GM19372 (cell line): ENCODE results near the gene ADGRB3.
"Not testable (repeated sequence)": the region's sequence is repeated elsewhere in the genome, so short reads cannot be mapped to it uniquely, and the experiment has no call there.

Experiments used
- ATAC-seq: cut with Tn5 transposase; IDR thresholded peaks from one replicate; pipeline ENCODE4 v1.9.1; 2021; ENCODE audit warnings: mild to moderate bottlenecking, low read depth, moderate library complexity; ENCODE audit not compliant: unreplicated experiment

ADGRB3 gene

DNA sequence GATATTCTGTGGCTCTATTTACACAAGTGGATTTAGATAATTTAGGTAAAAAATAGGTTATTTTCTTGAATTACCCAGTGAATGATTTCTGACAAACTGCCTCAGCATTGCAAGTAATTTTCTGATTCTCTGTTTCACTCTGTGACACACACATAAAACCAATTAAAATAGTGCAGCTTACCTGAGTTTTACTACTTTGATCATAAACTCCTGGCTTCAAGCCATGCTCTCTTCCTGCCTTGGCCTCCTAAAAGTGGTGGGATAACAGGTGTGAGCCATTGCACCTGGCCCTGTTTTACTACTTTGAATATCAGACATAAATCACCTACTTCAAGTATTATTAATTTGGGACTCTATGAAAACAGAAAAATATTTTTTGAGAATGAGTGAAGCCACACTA lies 462.9 kb downstream of the ADGRB3 start:
- ATAC-seq: no peak

DNA sequence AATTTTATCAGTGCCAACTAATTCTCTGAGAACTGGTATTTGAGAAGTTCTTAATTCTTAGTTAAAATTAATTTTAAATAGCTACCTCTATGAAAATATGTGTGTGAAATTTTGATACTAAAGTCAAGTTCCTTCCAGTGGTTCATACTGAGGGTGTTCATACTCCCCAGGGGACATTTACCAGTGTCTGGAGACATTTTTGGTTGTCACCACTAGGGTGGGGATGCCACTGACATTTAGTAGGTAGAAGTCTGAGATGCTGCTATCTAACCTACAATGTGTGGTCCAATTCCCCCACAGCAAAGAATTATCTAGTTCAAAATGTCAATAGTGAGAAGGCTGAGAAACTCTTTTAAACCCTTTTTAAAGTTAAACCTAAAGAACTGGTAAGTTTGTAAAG lies 463.8 kb downstream of the ADGRB3 start:
- ATAC-seq: no peak

DNA sequence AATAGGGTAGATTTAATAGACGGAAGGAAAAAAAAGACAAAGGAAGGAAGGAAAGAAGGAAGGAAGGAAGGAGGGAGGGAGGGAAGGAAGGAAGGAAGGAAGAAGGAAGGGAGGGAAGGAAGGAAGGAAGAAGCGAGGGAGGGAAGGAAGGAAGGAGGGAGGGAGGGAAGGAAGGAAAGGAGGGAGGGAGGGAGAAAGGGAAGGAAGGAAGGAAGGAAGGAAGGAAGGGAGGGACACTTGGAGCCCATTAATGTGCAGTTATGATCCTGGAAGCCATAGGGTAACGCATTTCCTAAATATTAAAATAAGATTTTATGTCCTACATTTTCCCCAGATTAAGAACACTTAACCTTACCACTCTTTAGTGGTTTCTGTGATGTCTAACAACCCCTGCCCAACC lies 465.7 kb downstream of the ADGRB3 start:
- no peak for ATAC-seq

DNA sequence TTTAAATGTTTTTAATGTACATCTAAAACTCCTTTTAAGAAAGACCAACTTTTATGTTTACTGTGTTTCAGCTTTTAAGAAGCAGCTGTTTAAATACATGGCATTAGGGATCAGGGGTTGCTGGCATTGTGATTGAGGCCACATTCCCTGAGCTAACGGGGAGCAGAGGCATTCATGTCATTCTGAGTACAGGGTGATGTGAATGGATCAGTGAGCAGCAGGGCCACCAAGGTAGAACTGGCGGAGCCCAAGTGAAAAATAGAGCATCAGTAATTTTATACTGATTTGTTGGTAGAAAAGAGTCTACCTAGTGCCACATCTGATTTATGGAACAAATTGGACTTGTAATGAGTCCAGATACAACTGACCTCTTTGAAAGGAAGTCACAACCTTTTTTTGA lies 467.3 kb downstream of the ADGRB3 start:
- ATAC-seq: no peak

DNA sequence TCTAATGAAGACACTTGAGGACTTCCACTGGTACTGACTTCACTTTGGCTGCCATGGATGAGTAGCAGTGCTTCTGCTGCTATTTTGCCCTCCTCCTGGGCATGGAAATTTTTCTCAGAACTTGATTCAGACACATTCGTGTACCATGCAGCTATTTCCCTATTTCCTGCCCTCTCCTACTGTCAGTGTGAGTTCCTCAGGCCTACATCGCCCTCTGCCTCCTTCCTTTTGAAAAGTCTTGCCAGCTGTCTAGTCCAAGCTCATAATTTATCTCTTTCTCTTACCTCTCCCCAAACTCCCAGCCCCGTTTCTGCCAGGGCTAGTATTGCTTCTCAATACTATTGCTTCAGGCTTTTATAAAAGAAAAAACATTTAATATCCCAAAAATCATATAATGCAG lies 470.2 kb downstream of the ADGRB3 start:
- ATAC-seq: no peak

DNA sequence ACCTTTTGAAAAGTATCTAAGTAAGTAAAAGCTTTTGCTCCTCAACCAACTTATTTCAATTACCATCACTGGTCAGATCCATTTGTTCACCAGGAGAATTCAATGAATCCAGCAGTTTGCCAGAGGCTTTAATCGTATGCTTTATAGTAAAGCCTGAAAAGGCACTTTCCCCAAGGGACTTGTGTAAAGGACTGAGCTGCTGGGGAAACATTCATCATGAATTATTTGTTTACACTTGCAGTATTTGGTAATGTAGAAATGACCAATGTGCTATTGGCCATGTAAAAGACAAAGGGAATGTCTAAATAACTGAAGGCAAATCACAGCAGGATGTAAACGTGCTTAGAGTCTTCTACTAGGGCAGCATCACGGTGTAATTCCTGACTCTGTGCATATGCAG lies 471.4 kb downstream of the ADGRB3 start:
- no peak for ATAC-seq

DNA sequence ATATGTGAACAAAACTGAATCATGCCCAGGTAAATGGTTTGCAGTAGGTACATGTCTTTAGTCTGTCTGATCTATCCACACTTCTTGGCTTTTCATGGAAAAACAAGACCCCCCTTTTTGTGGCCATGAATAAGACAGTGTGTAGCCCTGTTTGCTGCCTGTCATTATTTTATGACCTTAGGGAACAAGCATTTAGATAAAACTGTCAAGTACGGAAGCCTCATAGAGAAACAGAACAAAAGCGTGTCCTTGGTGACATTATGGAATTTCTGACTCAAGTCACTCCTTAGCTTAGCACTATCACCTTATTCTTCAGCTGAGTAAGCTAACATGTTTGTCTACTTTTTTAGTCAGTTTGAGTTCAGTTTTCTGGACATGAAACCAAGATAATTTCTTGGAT lies 476.2 kb downstream of the ADGRB3 start:
- no peak for ATAC-seq

DNA sequence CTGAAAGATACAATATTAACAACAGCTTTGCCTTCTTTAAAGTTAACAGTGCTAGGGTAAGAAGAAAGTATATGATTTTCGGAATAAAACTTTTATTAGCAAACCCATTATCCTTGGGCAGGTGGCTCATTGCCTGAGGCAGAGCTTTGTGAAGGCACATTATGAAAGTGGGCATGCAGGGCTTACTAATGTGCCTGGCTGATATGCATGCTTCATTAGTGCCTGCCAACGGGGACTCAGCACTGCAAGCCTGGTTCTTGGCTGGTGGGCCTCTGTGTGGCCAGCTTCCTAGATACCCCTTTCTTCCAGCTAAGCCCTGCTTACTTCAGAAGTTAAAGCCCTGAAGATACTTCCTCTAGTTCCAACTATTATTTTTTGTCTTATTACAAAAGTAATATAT lies 481.6 kb downstream of the ADGRB3 start:
- ATAC-seq: no peak

DNA sequence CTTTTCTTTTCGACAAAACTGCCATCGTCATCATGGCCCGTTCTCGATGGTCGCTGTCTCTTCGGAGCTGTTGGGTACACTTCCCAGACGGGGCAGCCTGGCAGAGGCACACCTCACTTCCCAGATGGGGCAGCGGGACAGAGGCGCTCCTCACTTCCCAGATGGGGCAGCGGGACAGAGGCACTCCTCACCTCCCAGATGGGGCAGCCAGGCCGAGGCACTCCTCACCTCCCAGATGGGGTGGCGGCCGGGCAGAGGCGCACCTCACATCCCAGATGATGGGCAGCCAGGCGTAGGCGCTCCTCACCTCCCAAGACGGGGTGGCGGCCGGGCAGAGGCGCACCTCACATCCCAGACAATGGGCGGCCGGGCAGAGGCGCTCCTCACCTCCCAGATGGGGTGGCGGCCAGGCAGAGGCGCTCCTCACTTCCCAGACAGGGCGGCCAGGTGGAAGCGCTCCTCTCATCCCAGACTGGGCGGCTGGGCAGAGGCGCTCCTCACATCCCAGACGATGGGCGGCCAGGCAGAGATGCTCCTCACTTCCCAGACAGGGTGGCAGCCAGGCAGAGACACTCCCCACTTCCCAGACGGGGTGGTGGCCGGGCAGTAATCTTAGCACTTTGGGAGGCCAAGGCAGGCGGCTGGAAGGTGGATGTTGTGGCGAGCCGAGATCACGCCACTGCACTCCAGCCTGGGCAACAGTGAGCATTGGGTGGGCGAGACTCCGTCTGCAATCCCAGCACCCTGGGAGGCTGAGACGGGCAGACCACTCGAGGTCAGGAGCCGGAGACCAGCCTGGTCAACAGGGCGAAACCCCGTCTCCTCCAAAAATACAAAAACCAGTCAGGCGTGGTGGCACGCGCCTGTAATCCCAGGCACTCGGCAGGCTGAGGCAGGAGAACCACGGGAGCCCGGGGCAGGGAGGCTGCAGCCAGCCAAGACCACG lies 486.7 kb downstream of the ADGRB3 start:
- ATAC-seq: not testable (repeated sequence)

DNA sequence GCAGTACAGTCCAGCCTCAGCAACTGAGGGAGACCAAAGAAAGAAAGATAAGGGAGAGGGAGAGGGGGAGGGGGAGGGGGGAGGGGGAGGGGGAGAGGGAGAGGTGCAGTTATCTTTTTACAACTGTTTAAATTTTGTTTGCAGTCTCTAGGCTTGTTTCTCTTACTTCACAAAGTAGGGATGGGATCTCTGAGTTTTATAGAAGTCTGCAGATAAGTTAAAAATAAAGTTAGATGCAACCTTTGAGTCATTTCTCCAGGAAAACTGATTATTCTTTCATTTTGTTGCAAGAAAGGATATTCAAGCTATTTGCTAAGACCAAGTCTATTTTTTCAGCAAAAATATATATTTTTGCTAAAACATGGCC lies 487.3 kb downstream of the ADGRB3 start:
- no peak for ATAC-seq

DNA sequence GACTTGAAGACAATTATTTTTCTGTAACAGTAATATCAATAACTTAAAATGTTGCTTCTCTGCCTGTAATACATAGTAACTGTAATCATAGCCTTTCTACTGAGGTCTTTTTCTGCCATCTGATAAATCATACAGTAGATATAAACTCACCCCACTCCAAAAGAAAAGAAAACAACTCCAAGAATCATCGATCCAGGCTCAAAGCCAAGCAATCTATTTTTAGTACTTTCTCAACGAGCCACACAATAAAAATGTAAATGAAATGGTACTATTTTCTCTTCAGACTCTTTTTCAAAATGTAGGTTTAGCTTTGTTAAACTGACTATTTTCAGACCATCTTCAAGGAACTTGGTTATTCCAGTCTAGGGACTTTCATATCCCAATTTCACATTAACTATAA lies 493.3 kb downstream of the ADGRB3 start:
- ATAC-seq: no peak

DNA sequence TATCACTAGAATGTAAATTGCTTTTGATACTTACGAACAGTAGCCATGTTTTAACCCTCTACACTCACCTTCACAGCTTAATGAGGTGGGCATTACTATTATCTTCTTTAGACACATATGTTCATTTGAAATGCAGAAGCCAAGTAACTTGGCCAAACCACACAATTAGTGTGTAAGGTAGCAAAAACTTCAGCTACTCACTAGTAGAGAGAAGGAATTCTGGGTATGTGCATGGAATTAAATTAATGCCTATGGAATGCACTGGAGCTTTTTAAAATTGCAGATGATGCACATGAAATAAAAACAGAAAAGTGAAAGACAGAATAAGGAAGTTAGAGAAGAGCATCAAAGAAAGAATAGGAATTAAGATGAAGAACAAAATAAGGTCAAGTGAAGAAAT lies 494.0 kb downstream of the ADGRB3 start:
- ATAC-seq: no peak

DNA sequence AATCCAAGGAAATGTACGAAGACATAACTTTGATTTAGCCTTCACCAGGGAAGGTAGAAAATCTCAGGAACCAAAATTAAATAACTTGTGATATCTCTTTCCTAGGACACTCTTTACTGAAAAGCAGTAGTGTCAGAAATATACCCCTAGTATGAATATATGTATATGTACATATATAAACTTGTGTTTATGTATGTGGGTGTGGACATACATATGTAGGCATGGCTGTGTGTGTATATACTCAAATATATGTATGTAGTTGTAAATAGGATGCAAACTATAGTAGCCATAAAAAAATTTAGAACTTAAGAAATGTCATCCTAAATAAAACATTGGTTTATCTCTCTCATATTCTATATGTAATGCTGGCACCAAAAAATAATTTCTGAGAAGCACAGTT lies 500.8 kb downstream of the ADGRB3 start:
- no peak for ATAC-seq

DNA sequence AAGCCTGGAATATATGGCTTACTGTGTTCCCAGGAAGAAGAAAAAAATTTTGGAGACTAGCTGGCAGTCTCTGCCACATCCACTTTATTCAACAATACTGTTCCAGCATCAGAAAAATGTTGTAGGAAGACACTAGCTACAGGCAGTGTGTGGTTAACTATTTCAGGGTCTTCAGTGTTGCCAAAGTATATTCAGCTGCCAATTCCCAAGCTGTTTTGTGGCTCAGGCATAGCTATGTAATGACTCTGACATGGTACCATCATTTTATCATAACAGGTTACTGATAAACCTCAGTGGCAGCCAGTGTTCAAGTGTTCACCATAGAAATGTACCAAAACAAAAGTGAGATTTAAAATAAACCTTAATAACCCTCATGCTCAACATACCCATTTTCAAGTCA lies 503.1 kb downstream of the ADGRB3 start:
- no peak for ATAC-seq

DNA sequence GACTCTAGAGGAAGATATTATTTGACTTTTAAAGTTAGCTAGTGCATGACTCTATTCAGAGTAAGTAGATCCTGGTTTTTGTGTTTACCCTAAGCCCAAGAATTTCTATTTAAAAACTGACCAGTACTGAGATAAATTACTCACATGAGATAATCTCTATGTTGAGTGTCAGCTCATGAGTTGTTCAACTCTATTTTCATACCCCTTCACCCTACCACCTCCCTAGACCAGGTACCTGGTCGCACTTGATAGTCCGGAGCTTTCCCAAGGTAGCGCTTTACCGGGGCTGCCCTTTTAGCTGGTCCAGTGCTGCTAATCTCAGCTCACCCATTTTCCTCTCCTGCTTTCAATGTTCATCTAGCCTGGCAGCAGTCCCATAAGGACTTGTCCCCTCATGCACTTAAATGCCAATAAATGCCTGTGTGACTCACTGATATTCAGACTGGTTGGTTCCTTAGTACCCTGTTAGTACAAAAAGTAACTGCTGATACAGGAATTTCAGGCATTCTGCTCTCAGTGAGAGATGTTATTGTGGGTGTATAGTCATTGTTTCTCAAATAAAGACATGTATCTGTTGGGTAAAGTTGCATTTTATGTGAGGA lies 503.9 kb downstream of the ADGRB3 start:
- no peak for ATAC-seq

DNA sequence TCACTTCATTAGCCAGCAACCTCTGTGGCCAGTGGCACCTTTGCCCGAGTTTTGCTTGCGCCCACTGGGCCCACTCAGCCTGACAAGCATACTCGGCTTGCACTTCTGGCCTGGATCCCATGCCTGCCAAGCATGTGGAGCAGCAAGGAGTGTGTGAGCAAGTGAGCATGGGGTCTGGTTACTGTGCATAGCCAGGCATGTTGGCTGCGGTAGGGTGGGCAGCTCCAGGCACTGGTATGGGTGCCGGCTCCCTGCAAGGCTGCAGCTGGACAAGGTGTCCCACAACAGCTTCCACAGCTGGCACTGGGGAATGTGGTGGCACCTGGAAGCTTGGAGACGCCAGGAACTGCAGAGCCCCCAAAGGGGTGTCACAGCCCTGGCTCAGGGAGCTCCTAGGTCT lies 510.0 kb downstream of the ADGRB3 start:
- ATAC-seq: no peak

DNA sequence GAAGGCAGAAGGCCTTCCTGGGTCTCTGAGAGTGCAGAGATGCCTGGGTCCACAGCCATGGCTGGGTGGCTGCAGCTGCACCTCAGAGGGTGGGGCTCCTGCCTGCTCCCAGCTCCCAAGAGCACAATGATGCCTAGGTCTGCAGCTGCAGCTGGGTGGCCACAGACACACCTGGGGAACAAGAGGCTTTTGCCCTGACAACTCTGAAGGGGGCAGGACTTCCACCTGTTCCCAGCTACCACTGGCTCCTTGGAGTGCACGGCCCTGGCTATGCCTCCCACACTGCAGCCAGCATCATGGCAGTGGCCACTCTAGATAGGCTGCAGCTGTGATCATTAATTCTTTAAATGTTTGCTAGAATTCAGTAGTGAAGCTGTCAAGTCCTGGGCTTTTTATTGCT lies 511.3 kb downstream of the ADGRB3 start:
- no peak for ATAC-seq

DNA sequence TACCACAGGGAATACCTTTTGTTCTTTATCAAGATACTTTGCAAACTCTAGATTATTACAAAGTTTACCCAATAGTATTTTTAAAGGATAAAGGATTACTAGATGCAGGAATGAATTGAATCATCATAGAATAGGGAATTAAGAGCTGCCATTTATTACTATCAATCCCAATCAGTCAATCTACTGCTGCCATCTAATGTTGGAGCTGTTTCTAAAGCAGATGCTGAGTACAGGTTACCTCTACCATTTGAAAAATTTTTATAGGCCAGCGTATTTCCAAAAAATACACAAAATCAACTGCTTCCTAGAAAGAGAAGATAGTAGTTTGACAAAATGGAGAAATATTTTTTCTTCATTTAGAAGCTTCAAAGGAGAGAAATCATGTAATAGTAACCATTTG lies 520.4 kb downstream of the ADGRB3 start:
- ATAC-seq: no peak

DNA sequence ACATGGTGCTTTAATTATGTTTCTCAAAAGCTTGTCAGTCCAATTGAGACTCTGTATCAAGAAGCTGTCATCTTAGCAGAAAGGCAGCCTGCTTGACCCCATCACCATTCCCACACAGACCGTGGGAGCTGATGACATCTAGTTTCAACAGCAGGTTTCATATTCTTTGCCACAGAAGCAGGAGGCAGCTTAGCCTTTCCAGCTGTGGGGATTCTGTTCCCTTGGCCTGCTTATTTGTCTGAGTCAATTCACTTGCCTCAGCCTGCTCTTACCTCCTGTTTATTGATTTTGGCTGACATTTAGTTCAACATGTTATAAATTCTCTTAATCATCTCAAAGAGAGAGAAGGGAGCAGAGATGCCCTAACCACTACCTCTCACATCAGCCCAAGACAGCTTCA lies 527.7 kb downstream of the ADGRB3 start:
- ATAC-seq: no peak

DNA sequence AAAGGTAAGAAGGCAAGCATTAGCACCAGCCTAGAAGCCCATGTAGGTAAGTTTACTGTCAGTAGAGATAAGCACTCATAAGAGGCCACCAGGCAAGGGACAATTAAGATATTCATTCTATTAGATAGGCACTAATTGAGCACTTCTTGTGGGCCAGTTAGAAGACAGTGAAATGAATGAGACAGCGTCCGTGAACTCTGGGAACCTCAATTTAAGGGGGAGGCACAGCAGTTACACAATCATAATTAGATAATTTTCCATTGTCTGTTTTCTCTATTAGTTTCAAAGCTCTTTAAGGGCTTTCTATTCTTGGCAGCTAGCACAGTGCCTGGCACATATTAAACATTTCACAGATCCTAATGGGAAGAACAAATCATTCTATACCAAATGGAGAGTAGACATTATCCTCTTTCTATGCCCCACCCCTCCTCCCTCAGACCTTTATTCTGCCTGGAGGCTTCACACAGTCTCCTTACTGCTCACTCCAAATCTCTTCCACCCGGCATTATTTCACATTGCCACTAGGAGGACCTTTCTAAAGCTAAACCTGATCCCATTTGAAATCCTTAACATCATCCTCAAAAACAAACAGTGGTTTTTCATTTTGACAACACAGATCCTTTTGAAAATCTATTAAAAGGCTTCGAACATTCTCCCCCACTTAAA lies 529.6 kb downstream of the ADGRB3 start:
- no peak for ATAC-seq

DNA sequence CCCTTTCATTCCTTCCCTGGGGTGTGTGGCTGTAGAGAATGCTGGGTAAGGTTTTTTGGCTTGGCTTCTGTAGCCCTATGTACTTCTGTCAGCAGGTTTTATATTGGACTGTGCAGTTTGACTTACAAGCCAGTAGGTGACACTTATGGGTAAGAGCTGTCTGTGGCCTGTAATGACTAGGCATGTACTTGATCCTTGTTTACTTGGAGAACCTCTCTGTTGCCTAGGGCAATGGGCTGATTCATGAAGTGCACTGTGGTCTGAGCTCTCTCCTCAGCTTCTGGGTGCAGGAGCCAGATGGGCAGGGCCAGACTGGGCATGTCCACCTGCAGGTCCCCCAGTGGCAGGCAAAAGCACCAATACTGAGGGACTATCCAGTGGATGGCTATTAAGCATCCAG lies 544.6 kb downstream of the ADGRB3 start:
- no peak for ATAC-seq
